Retinal pigment epithelial cell (primary cell): ENCODE measurements around the gene AASDHPPT.
"Not testable (repeated sequence)": the region's sequence is repeated elsewhere in the genome, so short reads cannot be mapped to it uniquely, and the experiment has no call there.

Experiments used
- DNase-seq: peaks from one replicate; pipeline ENCODE4 v3.0.0-alpha.2; 2010; ENCODE audit warnings: low read depth
- H3K4me3 ChIP-seq: 2 replicates; pipeline ENCODE4 v1.5.1; 2011; ENCODE audit warnings: mild to moderate bottlenecking, low read length, control low read depth, moderate library complexity
- CTCF ChIP-seq: conservative IDR thresholded peaks from 2 replicates; pipeline ENCODE4 v1.5.1; 2011; ENCODE audit warnings: low read depth, low read length, control low read depth, inconsistent platforms

Gene AASDHPPT

GRCh38 chr11:106047631-106048030 is 29.8 kb upstream of the AASDHPPT start:
- DNase-seq = no peak
- H3K4me3 ChIP-seq = no peak overlapping the region
- no peak for TF ChIP-seq CTCF

GRCh38 chr11:106049727-106050476 is 27.6 kb upstream of the AASDHPPT start:
- no peak overlapping the region for H3K4me3 ChIP-seq
- no peak for DNase-seq
- TF ChIP-seq CTCF = no peak

- no peak overlapping the region for H3K4me3 ChIP-seq
- no peak for DNase-seq
- TF ChIP-seq CTCF = no peak
These were observed 26.4 kb upstream of the AASDHPPT start for GRCh38 chr11:106051103-106051502.

- H3K4me3 ChIP-seq = not testable (repeated sequence)
These were observed 19.1 kb upstream of the AASDHPPT start for GRCh38 chr11:106058377-106058776.

GRCh38 chr11:106059617-106060016 is 17.8 kb upstream of the AASDHPPT start:
- H3K4me3 ChIP-seq = no peak overlapping the region
- DNase-seq = no peak
- no peak for TF ChIP-seq CTCF

More at GRCh38 chr11:106058377-106058776, 19.1 kb upstream of the AASDHPPT start:
- DNase-seq = not testable (repeated sequence)

GRCh38 chr11:106061249-106061784 is 16.1 kb upstream of the AASDHPPT start:
- no peak overlapping the region for H3K4me3 ChIP-seq
- DNase-seq = no peak
- no peak for TF ChIP-seq CTCF

- no peak for DNase-seq
- no peak overlapping the region for H3K4me3 ChIP-seq
- no peak for TF ChIP-seq CTCF
These were observed 15.2 kb upstream of the AASDHPPT start for GRCh38 chr11:106061954-106062949.
